ENCODE results near the gene CRB2.

DNA sequence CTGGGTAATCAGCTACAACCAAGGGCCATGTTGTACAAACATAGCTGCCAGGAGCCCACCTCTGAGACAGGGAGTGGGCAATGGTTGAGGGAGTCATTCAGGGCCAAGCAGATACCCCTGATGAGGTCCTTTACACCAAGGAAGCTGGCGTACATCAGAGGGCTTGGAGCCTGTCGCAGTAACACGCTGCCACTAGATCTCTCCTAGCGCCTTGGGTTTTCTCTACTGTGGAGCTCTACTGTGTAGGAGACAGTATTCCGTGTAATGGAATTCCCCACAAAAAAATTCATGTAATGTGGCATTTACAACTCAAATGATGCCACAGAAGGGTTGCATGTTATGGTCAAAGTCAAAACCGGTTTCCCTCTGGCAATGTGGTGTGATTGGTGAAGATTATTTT is 41.4 kb upstream of the CRB2 start:
- no peak for TF ChIP-seq ATF7 (IDR thresholded peaks at IDR 0.05)
- TF ChIP-seq ATF7 (CRISPR knock-in tag; IDR thresholded peaks at IDR 0.05), result no peak
- TF ChIP-seq ZNF556 (CRISPR knock-in tag; IDR thresholded peaks at IDR 0.05; ENCODE audit: borderline replicate concordance), result no peak
- TF ChIP-seq, protein P1, sequence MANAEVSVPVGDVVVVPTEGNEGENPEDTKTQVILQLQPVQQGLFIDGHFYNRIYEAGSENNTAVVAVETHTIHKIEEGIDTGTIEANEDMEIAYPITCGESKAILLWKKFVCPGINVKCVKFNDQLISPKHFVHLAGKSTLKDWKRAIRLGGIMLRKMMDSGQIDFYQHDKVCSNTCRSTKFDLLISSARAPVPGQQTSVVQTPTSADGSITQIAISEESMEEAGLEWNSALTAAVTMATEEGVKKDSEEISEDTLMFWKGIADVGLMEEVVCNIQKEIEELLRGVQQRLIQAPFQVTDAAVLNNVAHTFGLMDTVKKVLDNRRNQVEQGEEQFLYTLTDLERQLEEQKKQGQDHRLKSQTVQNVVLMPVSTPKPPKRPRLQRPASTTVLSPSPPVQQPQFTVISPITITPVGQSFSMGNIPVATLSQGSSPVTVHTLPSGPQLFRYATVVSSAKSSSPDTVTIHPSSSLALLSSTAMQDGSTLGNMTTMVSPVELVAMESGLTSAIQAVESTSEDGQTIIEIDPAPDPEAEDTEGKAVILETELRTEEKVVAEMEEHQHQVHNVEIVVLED (CRISPR knock-in tag; IDR thresholded peaks at IDR 0.05; ENCODE audit: borderline replicate concordance), result no peak
- no peak for TF ChIP-seq SP2 (CRISPR knock-in tag; IDR thresholded peaks at IDR 0.05)
- no peak for TF ChIP-seq JUNB (CRISPR knock-in tag; IDR thresholded peaks at IDR 0.05; ENCODE audit: borderline replicate concordance)
- TF ChIP-seq NBN (conservative IDR thresholded peaks at IDR 0.05), result no peak
- TF ChIP-seq, protein P2, sequence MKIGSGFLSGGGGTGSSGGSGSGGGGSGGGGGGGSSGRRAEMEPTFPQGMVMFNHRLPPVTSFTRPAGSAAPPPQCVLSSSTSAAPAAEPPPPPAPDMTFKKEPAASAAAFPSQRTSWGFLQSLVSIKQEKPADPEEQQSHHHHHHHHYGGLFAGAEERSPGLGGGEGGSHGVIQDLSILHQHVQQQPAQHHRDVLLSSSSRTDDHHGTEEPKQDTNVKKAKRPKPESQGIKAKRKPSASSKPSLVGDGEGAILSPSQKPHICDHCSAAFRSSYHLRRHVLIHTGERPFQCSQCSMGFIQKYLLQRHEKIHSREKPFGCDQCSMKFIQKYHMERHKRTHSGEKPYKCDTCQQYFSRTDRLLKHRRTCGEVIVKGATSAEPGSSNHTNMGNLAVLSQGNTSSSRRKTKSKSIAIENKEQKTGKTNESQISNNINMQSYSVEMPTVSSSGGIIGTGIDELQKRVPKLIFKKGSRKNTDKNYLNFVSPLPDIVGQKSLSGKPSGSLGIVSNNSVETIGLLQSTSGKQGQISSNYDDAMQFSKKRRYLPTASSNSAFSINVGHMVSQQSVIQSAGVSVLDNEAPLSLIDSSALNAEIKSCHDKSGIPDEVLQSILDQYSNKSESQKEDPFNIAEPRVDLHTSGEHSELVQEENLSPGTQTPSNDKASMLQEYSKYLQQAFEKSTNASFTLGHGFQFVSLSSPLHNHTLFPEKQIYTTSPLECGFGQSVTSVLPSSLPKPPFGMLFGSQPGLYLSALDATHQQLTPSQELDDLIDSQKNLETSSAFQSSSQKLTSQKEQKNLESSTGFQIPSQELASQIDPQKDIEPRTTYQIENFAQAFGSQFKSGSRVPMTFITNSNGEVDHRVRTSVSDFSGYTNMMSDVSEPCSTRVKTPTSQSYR (CRISPR knock-in tag; IDR thresholded peaks at IDR 0.05; ENCODE audit: borderline replicate concordance), result no peak
- no peak for TF ChIP-seq CREM (IDR thresholded peaks at IDR 0.05)
- no peak for TF ChIP-seq CREM (CRISPR knock-in tag; IDR thresholded peaks at IDR 0.05)
- TF ChIP-seq SP140L (CRISPR knock-in tag; IDR thresholded peaks at IDR 0.05; ENCODE audit: borderline replicate concordance), result no peak
- TF ChIP-seq POLR2AphosphoS2 (IDR thresholded peaks at IDR 0.05; ENCODE audit: low read depth, low read length), result no peak
- no peak for TF ChIP-seq ASH2L (IDR thresholded peaks at IDR 0.05; ENCODE audit: insufficient read length, low read depth, low read length)
